Aorta (tissue), 4 donors: ENCODE results near the gene NUDT17. TPM values are rescaled to one million over a fixed set of nuclear protein-coding genes. Genes with fewer than 3 reads are reported as not detected.

Experiments used
- microRNA-seq, 2 donors: library from miRNA; unstranded; fragments of <30 nt; microRNA quantifications; one replicate each; pipeline ENCODE4 v1.2.0, GENCODE V29; 2020
- polyA plus RNA-seq, 2 donors: library from polyadenylated mRNA; stranded (reverse); fragments of 200-250 nt; gene quantifications; one replicate each; pipeline ENCODE4 v1.2.3, GENCODE V29; 2013
- total RNA-seq, 2 donors: library from RNA; stranded (reverse); fragmentation: NEBNext Ultra II Directional; extraction: Animal tissue kit (Norgen Biotek cat#: 25700); gene quantifications; one replicate each; pipeline ENCODE4 v1.2.1, GENCODE V29; 2021
- donor health status: healthy with polysubstance abuse.
- donor health status: Bipolar disorder and iron deficiency.
- donor health status: DM: no; HTN: no; CAD: no.
- donor health status: DM: yes; HTN: yes; CAD: no.

The NUDT17 gene
- total and polyA plus RNA-seq, 4 donors = 1.2 to 4.1 (median 3.3) TPM

Small RNAs within 50 kb of the gene (microRNA-seq; reads per million reads assigned to microRNA genes)
- gene MIR6736 = 0 to 1.2 reads per million in 2 donors

Other genes with a start within 250 kb of the NUDT17 start
- 10 to 100 TPM; 16.5 to 21.4 TPM for gene GPR89A, start 237.6 kb upstream of the NUDT17 start, total RNA-seq
- 10 to 100 TPM in 1 of 2 donors, 1 to 10 TPM in 1; 6.8 to 11.0 TPM for gene GPR89A, start 237.6 kb upstream of the NUDT17 start, polyA plus RNA-seq
- gene PDZK1, start 138.3 kb upstream of the NUDT17 start, total RNA-seq = 1 to 10 TPM in 1 of 2 donors, under 1 TPM in 1; 0.48 to 1.2 TPM
- 10 to 100 TPM in 1 of 2 donors, 1 to 10 TPM in 1; 1.0 to 25.5 TPM for gene PDZK1, start 138.3 kb upstream of the NUDT17 start, polyA plus RNA-seq
- under 1 TPM in 1 of 2 donors, not detected in 1; 0.30 TPM for gene CD160, start 126.1 kb upstream of the NUDT17 start, total RNA-seq
- 1 to 10 TPM in 1 of 2 donors, not detected in 1; 1.0 TPM for gene CD160, start 126.1 kb upstream of the NUDT17 start, polyA plus RNA-seq
- 10 to 100 TPM; 29.7 to 60.3 TPM for gene RNF115, start 21.5 kb upstream of the NUDT17 start, total RNA-seq
- 10 to 100 TPM; 13.3 to 14.4 TPM for gene RNF115, start 21.5 kb upstream of the NUDT17 start, polyA plus RNA-seq
- gene POLR3C, start 21.4 kb upstream of the NUDT17 start, total RNA-seq = 10 to 100 TPM; 23.8 to 25.9 TPM
- 10 to 100 TPM; 14.8 to 21.0 TPM for gene POLR3C, start 21.4 kb upstream of the NUDT17 start, polyA plus RNA-seq
- gene PIAS3, start 13.5 kb downstream of the NUDT17 start, total RNA-seq = 10 to 100 TPM; 44.5 to 60.6 TPM
- 10 to 100 TPM; 12.3 to 81.7 TPM for gene PIAS3, start 13.5 kb downstream of the NUDT17 start, polyA plus RNA-seq
- 1 to 10 TPM; 3.8 to 7.2 TPM for gene ANKRD35, start 40.2 kb downstream of the NUDT17 start, total RNA-seq
- gene ANKRD35, start 40.2 kb downstream of the NUDT17 start, polyA plus RNA-seq = 10 to 100 TPM in 1 of 2 donors, 1 to 10 TPM in 1; 8.4 to 23.6 TPM
- gene ITGA10, start 64.4 kb downstream of the NUDT17 start, total RNA-seq = 100 to 1,000 TPM in 1 of 2 donors, 10 to 100 TPM in 1; 74.6 to 123 TPM
- 100 to 1,000 TPM in 1 of 2 donors, 1 to 10 TPM in 1; 7.6 to 296 TPM for gene ITGA10, start 64.4 kb downstream of the NUDT17 start, polyA plus RNA-seq
- gene PEX11B, start 73.1 kb downstream of the NUDT17 start, total RNA-seq = 10 to 100 TPM; 14.9 to 20.6 TPM
- 10 to 100 TPM; 10.0 to 18.2 TPM for gene PEX11B, start 73.1 kb downstream of the NUDT17 start, polyA plus RNA-seq
- gene RBM8A, start 81.9 kb downstream of the NUDT17 start, total RNA-seq = 10 to 100 TPM; 81.2 to 84.5 TPM
- gene RBM8A, start 81.9 kb downstream of the NUDT17 start, polyA plus RNA-seq = 10 to 100 TPM; 42.6 to 74.1 TPM
- 10 to 100 TPM; 53.2 to 60.0 TPM for gene LIX1L, start 112.4 kb downstream of the NUDT17 start, total RNA-seq
- 10 to 100 TPM; 18.0 to 29.3 TPM for gene LIX1L, start 112.4 kb downstream of the NUDT17 start, polyA plus RNA-seq
- 1 to 10 TPM; 1.4 to 2.2 TPM for gene ANKRD34A, start 118.9 kb downstream of the NUDT17 start, total RNA-seq
- 1 to 10 TPM in 1 of 2 donors, under 1 TPM in 1; 0.63 to 1.9 TPM for gene ANKRD34A, start 118.9 kb downstream of the NUDT17 start, polyA plus RNA-seq
- 10 to 100 TPM; 23.8 to 26.4 TPM for gene POLR3GL, start 119.1 kb downstream of the NUDT17 start, total RNA-seq
- gene POLR3GL, start 119.1 kb downstream of the NUDT17 start, polyA plus RNA-seq = 10 to 100 TPM; 73.4 to 89.0 TPM
- 100 to 1,000 TPM; 354 to 536 TPM for gene TXNIP, start 150.9 kb downstream of the NUDT17 start, total RNA-seq
- gene TXNIP, start 150.9 kb downstream of the NUDT17 start, polyA plus RNA-seq = 100 to 1,000 TPM in 1 of 2 donors, 10 to 100 TPM in 1; 83.1 to 169 TPM
- not detected for gene HJV, start 176.1 kb downstream of the NUDT17 start, total RNA-seq
- not detected for gene HJV, start 176.1 kb downstream of the NUDT17 start, polyA plus RNA-seq